Measurements from ENCODE around the gene LTBP4. TPM values are rescaled to one million over a fixed set of nuclear protein-coding genes. Genes with fewer than 3 reads are reported as not detected.
"Not testable (repeated sequence)": the region's sequence is repeated elsewhere in the genome, so short reads cannot be mapped to it uniquely, and the experiment has no call there.

Gene LTBP4
- polyA plus RNA-seq, 1 donor from 2014 or later: 22.1 TPM

- Mint-ChIP-seq H3K27me3 (peaks cover 8% of the 10 kb centered on the region), H3K27ac (no peak overlapping the region), H3K4me1 (peaks cover 0 to 9% (median 7%) of the 10 kb centered on the region in 3 donors), H3K36me3 (peaks cover 4% of the 10 kb centered on the region), H3K4me3 (no peak overlapping the region), H3K9me3 (no peaks in the 10 kb centered on the region)
Observed at GRCh38 chr19:40640744-40641143, 39.6 kb downstream of the LTBP4 start.

GRCh38 chr19:40641281-40641680 is 40.1 kb downstream of the LTBP4 start:
- Mint-ChIP-seq H3K9me3 (no peaks in the 10 kb centered on the region), H3K36me3 (peaks cover 4% of the 10 kb centered on the region), H3K4me1 (peaks cover 0 to 9% (median 7%) of the 10 kb centered on the region in 3 donors), H3K4me3 (no peak overlapping the region), H3K27ac (no peak overlapping the region), H3K27me3 (peaks cover 11% of the 10 kb centered on the region)

DNA sequence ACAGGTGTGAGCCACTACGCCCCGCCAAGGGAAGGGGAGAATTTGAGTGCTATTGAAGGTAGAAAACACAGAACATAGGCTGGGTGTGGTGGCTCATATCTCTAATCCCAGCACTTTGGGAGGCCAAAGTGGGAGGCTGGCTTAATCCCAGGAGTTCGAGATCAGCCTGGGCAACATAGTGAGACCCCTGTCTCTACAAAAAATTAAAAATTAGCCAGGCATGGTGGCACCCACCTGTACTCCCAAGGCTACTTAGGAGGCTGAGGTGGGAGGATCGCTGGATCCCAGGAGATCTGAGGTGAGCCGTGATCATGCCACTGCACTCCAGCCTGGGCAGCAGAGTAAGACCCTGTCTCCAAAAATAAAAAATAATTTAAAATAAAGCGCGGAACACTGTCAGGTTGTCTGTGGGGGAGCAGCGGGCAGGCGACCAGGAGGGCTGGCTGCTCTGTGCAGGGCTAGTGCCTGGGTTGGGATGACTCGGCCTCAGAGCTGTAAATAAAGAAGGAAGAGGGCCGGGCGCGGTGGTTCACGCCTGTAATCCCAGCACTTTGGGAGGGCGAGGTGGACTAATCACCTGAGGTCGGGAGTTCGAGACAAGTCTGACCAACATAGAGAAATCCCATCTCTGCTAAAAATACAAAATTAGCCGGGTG is 41.0 kb downstream of the LTBP4 start:
- H3K27me3 Mint-ChIP-seq: peaks cover 16% of the 10 kb centered on the region
- no peak overlapping the region for H3K27ac Mint-ChIP-seq
- no peak overlapping the region for H3K4me3 Mint-ChIP-seq
- H3K9me3 Mint-ChIP-seq: no peaks in the 10 kb centered on the region
- H3K36me3 Mint-ChIP-seq: peaks cover 4% of the 10 kb centered on the region
- H3K4me1 Mint-ChIP-seq: peaks cover 0 to 9% (median 7%) of the 10 kb centered on the region in 3 donors

DNA sequence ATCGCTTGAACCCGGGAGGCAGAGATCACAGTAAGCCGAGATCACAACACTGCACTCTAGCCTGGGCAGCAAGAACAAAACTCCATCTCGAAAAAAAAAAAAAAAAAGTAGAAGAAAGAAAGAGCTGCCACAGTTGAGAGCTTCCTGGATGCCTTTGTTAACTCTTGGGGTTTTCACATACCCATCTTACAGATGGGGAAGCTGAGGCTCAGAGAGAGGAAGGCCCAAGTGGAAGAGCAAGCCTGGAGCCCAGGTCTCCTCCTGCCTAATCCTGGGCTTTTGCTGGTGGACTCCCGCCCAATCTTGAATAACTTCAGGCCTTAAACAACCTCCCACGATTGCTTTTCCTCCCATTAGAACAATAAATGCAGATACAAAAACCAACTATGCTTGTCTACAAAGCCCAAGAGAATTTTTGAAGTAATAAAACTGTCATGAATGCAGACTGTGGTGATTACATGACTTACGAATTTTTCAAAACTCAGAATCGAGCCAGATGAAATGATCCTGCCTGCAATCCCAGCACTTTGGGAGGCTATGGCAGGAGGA is 41.7 kb downstream of the LTBP4 start:
- Mint-ChIP-seq H3K4me1 (peaks cover 0 to 9% (median 7%) of the 10 kb centered on the region in 3 donors), H3K27me3 (peaks cover 16% of the 10 kb centered on the region), H3K27ac (no peak overlapping the region), H3K36me3 (peaks cover 4% of the 10 kb centered on the region), H3K4me3 (no peak overlapping the region), H3K9me3 (no peaks in the 10 kb centered on the region)

GRCh38 chr19:40646743-40647254 is 45.6 kb downstream of the LTBP4 start:
- H3K27ac Mint-ChIP-seq: no peak overlapping the region
- no peaks in the 10 kb centered on the region for H3K9me3 Mint-ChIP-seq
- H3K36me3 Mint-ChIP-seq: peaks cover 1% of the 10 kb centered on the region
- no peak overlapping the region for H3K4me3 Mint-ChIP-seq
- H3K27me3 Mint-ChIP-seq: peaks cover 12% of the 10 kb centered on the region
- H3K4me1 Mint-ChIP-seq: peaks cover 0 to 1% (median 0%) of the 10 kb centered on the region in 3 donors

- not testable (repeated sequence) for H3K4me1 Mint-ChIP-seq, H3K36me3 Mint-ChIP-seq, H3K27ac Mint-ChIP-seq, H3K9me3 Mint-ChIP-seq, H3K4me3 Mint-ChIP-seq
- peaks cover 12% of the 10 kb centered on the region for H3K27me3 Mint-ChIP-seq
Observed at GRCh38 chr19:40649903-40650675, 48.9 kb downstream of the LTBP4 start.

GRCh38 chr19:40650749-40651305 is 49.7 kb downstream of the LTBP4 start:
- Mint-ChIP-seq H3K4me3 (no peak overlapping the region), H3K27ac (no peak overlapping the region), H3K4me1 (peaks cover 0 to 2% (median 0%) of the 10 kb centered on the region in 3 donors)

DNA sequence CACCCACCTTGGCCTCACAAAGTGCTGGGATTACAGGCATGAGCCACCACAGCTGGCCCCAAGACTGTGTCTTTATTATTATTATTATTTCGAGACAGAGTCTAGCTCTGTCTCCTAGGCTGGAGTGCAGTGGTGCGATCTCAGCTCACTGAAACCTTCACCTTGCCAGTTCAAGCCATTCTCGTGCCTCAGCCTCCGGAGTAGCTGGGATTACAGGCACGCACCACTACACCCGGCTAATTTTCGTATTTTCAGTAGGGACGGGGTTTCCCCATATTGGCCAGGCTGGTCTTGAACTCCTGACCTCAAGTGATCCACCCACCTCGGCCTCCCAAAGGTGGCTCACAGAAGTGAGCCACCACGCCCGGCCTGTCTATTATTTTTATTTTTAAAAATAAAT is 51.1 kb downstream of the LTBP4 start:
- not testable (repeated sequence) for H3K4me3 Mint-ChIP-seq, H3K36me3 Mint-ChIP-seq, H3K27me3 Mint-ChIP-seq, H3K9me3 Mint-ChIP-seq, H3K27ac Mint-ChIP-seq, H3K4me1 Mint-ChIP-seq

More at GRCh38 chr19:40650749-40651305, 49.7 kb downstream of the LTBP4 start:
- Mint-ChIP-seq H3K36me3 (no peaks in the 10 kb centered on the region), H3K27me3 (peaks cover 9% of the 10 kb centered on the region), H3K9me3 (no peaks in the 10 kb centered on the region)

GRCh38 chr19:40655684-40656083 is 54.5 kb downstream of the LTBP4 start:
- not testable (repeated sequence) for H3K27ac Mint-ChIP-seq, H3K4me1 Mint-ChIP-seq, H3K36me3 Mint-ChIP-seq, H3K4me3 Mint-ChIP-seq, H3K9me3 Mint-ChIP-seq, H3K27me3 Mint-ChIP-seq

DNA sequence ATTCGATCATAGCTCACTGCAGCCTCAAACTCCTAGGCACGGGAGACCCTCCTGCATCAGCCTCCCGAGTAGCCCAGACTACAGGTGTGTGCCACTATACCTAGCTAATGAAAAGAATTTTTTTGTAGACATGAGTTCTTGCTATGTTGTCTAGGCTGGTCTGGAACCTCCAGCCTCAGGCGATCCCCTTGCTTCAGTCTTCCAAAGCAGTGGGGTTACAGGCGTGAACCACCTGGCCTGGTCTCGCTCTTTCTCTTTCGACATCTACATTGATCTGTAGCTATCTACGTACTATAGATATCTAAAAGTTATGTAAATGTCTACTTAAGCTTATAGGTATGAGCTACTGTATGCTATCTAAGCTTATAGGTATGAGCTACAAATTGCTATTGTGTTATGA is 56.9 kb downstream of the LTBP4 start:
- H3K27ac Mint-ChIP-seq: no peak overlapping the region
- no peak overlapping the region for H3K4me3 Mint-ChIP-seq

GRCh38 chr19:40659116-40659515 is 57.9 kb downstream of the LTBP4 start:
- Mint-ChIP-seq H3K4me1 (peaks cover 6 to 12% (median 10%) of the 10 kb centered on the region in 3 donors), H3K4me3 (no peak overlapping the region), H3K27ac (no peak overlapping the region), H3K27me3 (no peaks in the 10 kb centered on the region), H3K9me3 (no peaks in the 10 kb centered on the region), H3K36me3 (peaks cover 2% of the 10 kb centered on the region)

More for the DNA sequence above, 56.9 kb downstream of the LTBP4 start:
- peaks cover 0 to 8% (median 2%) of the 10 kb centered on the region in 3 donors for H3K4me1 Mint-ChIP-seq
- peaks cover 2% of the 10 kb centered on the region for H3K36me3 Mint-ChIP-seq
- H3K9me3 Mint-ChIP-seq: no peaks in the 10 kb centered on the region
- no peaks in the 10 kb centered on the region for H3K27me3 Mint-ChIP-seq

DNA sequence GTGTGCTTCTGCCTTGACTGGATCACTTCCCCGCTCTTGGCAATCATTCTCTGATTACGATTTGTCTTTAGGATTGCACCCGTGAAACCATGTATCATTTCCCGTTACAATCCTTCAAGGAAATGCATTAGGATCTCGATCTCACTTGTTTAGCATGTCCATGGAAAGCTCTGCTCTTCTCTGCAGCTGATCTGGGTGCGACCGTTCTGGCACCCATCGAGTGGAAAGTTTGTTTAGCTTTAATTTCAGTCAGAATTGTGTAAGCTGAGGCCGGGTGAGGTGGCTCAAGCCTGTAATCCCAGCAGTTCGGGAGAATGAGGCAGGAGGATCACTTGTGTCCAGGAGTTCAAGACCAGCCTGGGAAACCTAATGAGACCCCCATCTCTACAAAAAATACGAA is 58.4 kb downstream of the LTBP4 start:
- Mint-ChIP-seq H3K27ac (no peak overlapping the region), H3K36me3 (peaks cover 2% of the 10 kb centered on the region), H3K4me1 (peaks cover 6 to 13% (median 10%) of the 10 kb centered on the region in 3 donors), H3K4me3 (no peak overlapping the region), H3K27me3 (no peaks in the 10 kb centered on the region), H3K9me3 (no peaks in the 10 kb centered on the region)

- no peaks in the 10 kb centered on the region for H3K27me3 Mint-ChIP-seq
- peak overlapping the region in 1 of 3 donors; percentile 67 for H3K27ac Mint-ChIP-seq
- H3K4me3 Mint-ChIP-seq: no peak overlapping the region
- H3K36me3 Mint-ChIP-seq: peaks cover 2% of the 10 kb centered on the region
- peaks cover 6 to 12% (median 11%) of the 10 kb centered on the region in 3 donors for H3K4me1 Mint-ChIP-seq
- H3K9me3 Mint-ChIP-seq: no peaks in the 10 kb centered on the region
Observed at GRCh38 chr19:40661616-40662015, 60.4 kb downstream of the LTBP4 start.

- Mint-ChIP-seq H3K9me3 (no peaks in the 10 kb centered on the region), H3K36me3 (peaks cover 2% of the 10 kb centered on the region), H3K27ac (peak overlapping the region; percentile 18 to 94 (median 84)), H3K27me3 (no peaks in the 10 kb centered on the region), H3K4me1 (peaks cover 6 to 12% (median 11%) of the 10 kb centered on the region in 3 donors), H3K4me3 (peak overlapping the region; percentile 37 to 95 (median 89))
Observed at GRCh38 chr19:40662925-40663694, 61.9 kb downstream of the LTBP4 start.

Measured in IgD-negative memory B cell (primary cell).